Endometrial microvascular endothelial cells (primary cell): ENCODE measurements around the gene DDX53. TPM values are rescaled to one million over a fixed set of nuclear protein-coding genes. Genes with fewer than 3 reads are reported as not detected.

ENCODE experiments used
- in situ Hi-C: cut with HindIII; loops from 2 replicates; pipeline ENCODE4 v1.10.0; 2017; ENCODE audit warnings: low sequenced_read_pairs, low pct_unique_long_range_greater_than_20kb; ENCODE audit errors: inconsistent ontology term
- total RNA-seq: library from RNA; depleted of rRNA; stranded (reverse); fragments of >200 nt; gene quantifications from one replicate; pipeline ENCODE4 v1.2.3, GENCODE V29; 2015; ENCODE audit errors: inconsistent ontology term

DDX53 gene
- not detected for total RNA-seq

DNA sequence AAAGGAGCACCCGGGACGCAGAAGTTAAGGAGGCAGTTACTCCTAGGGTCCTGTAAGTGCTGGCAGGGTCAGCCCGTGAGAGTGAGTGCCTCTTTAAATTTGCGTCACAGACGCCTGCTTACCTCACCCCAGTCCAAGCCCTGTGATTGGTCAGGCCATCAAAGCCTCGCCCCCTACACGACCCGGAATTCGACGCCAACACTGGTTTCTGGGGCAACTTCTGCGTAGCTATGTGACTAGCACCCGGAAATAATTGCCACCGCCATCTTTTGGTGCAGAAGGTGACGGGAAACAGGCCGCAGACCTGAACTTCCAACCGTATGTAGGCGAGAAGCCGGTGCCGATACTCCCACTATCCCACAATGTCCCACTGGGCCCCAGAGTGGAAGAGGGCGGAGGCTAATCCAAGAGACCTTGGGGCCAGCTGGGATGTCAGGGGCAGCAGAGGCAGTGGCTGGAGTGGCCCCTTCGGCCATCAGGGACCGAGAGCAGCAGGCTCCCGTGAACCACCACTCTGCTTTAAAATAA, at the start of gene DDX53:
TSS of gene DDX53 (plus strand) at position 265 of the 528 bp plus-strand sequence. CDS start at position 363, 98 bp downstream.
- in situ Hi-C loops = no loop called here

DNA sequence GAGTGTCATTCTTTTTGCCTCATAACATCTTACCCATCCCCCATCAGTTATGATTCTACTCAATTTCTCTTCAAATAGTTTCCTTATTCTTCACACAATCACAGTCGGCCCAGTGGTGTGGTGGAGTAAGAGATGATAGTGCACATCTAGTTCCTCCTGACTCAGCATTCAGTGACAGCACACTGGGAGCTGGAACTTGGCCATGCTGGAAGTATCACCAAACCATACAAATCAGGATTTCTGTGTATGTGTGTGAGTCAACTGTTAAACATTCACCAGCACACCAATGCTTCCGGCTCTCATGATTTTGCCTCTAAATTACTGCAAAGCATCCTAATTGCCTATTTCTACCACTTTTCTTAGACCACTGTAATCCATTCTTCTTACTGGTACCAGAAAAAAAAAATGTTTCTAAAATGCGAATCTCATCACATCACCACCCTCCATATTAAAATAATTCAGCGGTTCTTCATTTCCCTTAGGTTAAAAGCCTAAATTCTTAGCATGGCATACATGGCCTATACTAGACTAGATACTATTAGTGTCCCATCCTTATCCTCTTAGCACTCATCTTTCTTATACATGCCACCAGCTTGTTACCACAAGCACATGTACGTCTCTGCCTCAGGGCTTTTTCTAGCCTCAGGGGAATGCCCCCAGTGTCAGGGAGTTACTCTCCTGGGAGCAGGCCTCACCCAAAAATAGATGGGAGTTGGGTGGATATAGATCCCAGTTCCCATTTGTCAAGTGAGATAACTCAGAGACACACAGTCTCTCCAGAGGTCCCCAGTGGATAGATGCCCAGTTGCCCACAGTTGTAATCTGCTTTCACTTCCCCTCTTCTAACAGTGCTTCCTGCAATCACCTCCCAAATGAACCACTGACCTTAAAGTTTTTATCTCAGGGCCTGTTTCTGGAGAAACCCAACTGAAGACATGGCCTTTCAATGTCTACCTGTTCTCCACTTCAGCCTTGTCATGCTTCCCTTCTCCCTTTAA, 49.2 kb upstream of the DDX53 start:
- in situ Hi-C loops = no loop called here

DNA sequence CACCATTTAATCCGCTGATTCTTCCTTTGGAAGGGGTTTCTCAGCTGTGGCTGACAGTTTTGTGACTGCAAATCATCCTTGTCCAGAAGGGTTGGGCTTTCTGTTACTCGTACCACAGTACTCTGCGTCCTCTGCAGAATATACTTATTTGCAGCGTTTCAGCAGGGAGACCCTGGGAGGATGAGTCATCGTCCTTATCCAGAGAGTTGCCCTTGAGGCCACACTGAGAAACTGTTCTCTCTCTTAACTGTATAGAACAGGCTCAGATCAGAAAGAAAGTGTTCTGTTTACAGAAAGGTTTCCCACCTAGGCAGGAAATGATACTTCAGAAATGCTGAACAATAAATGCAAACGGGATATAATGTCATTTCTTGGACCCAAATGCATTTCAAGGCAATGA, 47.8 kb upstream of the DDX53 start:
- in situ Hi-C loops = no loop called here

DNA sequence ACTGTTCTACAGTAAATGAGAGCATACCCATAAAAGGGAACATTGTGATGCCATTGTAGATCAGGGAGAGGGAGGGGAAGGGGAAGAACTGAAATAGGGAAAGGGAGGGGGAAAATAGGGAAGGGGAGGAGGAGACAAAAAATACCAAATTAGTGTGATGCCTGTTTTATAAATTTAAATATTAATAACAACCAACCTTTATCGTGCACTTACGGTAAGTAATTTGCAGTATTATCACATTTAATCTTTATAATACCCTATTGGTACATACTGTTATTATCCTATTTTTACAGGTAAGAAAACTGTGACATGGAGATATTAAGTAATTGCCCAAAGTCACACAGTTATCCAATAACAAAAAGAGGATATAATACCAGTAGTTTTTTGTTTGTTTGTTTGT, 41.5 kb upstream of the DDX53 start:
- in situ Hi-C loops = no loop called here

DNA sequence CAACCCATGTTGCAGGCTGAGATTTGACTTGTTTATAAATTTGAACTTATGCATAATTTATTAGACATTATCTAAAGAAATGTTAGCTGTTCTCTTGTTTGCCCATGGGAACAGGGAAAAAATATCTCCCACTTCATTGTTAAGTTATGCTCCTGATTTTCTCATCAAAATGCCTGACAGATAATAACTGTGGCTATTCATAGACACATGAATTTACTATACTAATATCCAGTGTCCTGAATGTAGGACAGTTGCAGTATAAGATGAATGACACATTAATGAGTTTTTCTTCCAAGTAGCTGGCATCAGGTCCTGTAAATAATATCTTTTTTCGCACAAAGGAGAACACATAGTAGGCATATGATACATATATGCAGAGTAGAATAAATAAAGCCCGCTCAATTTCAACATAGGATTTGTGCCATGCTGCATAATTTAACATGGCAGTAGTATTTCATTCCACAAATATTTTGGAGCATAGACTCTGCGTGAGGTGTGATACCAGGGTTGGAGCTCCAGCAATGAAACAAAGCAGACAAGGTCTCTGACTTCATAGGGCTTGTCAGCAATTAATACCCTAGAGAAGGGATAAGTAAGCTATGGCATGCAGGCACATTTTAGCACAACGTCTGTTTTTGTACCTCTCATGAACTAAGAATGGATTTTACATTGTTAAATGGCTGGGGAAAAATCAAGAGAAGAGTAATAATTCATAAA, 40.4 kb upstream of the DDX53 start:
- in situ Hi-C loops = no loop called here

DNA sequence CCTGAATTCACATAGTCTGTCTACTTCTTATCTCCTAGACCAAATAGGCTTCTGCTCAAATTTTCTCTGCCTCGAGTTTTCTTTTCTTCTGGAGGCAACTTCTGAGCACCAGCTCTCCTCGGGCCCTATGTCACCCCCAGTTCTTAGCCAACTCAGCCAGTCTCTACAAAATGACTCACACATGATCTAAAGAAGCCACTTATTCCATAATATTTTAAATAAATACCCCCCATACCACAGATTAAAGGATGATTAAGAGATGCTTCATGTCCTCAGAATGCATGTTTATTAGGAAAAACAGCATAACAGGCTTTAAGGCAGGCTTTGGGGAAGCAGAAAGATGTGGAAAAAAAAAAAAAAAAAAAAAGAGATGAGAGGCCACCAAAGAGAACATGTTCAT, 36.6 kb upstream of the DDX53 start:
- in situ Hi-C loops = no loop called here

DNA sequence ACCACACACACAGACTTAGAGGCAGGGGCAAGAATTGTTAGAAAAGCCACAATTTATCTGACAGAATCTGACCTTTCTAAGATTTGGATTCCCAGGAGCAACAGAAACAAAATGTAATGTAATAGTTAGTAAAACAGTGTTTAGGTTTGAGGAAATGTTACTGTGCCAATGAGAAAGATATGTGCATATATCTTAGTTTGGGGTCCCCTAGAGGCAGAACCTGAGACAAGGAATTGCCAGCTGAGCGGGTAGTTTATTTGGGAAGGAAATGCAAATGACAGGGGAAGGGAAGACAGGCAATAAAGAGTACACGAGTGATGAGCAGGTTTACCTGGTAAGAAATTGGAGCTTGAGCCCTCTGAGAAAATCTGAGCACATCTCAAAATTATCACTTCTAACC, 31.3 kb upstream of the DDX53 start:
- in situ Hi-C loops = no loop called here

DNA sequence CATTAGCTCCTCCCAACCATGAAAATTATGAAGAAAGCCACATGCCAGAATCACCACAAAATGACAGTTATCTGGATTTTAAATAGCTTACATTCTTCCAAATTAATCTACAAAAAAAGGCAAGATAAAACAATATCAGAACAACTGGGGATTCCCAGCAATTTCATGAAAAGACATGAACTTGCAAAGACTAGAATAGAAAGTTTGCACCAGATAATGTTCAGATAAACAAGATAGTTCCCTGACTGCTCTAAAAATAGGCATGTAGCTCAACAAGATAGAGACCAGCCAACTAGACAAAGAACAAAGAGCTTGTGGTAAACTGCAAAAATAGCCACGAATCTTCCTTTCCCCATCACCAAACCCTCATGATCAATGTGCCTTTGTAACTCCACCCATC, 30.3 kb upstream of the DDX53 start:
- in situ Hi-C loops = no loop called here

DNA sequence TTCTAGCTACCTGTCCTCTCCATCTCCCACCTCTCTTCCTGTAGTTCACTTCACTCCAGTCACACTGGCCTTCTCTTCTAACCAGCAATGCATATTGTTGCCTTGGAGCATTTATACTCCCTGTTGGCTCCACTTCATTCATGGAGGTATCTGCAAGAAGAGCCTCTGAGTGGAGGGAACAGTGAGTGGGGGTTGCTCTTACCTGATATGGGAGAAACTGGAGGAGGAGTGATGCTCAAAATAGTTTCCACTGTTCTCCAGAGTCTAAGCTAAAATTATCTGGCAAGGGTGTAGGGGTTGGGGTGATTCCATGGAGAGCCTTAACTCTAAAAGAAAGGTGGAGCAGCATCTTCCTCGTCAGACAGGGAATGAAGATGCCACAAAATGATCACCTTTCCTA, 28.9 kb upstream of the DDX53 start:
- in situ Hi-C loops = no loop called here

DNA sequence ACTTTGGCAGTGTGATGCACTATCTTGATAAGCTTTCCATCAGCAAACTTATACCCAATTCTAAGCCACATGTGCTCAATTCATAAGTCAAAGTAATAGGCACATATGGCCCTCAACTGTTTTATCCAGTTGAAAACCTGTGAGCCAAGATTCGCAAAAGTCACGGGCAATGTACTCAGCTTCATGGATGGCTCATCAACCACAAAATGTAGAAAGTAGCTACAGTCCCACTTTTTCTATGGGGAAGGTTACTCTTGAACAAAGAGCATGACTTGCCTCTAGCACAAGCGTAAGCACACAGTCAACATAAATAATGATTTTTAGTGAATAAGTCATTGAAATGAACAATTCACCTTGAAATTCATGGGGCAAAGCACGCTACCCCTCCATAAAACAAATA, 25.1 kb upstream of the DDX53 start:
- in situ Hi-C loops = no loop called here

DNA sequence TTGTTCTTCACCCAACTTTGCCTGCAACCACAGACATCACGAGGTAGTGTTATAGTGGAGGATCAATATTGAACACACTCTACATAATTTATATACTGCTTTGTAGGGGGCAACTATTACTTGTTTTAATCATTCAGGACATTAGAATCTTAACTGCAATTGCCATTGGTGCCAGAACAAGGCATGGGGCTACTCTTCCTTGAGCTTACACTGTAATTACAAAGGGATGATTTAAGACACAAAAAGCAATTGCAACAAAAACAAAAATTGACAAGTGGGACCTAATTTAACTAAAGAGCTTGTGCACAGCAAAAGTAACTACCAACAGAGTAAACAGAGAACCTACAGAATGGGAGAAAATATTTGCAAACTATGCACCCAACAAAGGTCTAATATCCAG, 24.0 kb upstream of the DDX53 start:
- in situ Hi-C loops = no loop called here

DNA sequence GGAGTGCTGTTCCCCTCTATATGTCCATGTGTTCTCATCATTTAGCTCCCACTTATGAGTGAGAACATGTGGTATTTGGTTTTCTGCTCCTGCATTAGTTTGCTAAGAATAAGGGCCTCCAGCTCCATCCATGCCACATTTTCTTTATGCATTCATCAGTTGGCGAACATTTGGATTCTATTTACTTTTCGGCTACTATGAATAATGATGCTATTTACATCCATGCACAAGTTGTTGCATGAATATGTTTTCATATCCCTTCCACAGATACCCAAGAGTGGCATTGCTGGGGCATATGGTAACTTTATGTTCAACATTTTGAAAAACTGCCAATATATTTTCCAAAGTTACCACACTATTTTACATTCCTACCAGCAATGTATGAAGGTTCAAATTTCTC, 13.8 kb upstream of the DDX53 start:
- in situ Hi-C loops = no loop called here

DNA sequence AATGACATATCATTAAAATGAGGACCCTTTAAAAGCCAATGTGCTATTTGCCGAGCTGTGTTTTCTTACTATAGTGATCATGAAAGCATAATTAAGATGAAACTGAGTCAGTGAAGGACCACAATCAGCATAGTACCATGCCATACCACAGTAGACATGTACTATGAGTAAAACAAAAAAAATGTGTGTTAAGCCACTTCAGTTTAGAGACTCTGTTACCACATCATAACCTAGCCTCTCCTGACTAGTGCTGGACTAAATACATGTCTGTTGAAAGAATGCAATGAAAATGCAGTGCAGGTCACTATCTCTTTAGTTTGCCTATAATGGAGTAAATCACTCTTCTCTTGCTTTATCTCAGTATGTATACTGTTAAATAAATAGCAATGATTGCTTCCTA, 12.3 kb upstream of the DDX53 start:
- in situ Hi-C loops = no loop called here

DNA sequence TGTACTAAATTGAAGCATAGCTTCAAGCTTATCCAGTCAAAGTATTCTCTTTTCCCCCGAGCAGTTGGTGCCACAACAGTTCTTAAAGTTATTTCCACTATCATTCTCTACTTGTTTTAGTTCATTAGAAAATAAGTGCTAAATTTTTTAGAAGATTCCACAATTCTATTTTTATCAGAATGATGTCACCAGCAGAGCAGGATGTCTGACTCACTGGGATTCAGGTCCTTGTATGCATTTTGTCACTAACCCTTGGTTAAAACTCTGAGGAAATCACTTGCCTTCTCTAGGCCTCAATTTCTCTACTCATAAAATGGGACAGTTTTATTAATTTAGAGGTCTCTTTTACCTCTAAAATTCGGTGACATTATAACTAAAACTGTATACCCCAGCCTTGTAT, 3.4 kb downstream of the DDX53 start:
- in situ Hi-C loops = no loop called here

DNA sequence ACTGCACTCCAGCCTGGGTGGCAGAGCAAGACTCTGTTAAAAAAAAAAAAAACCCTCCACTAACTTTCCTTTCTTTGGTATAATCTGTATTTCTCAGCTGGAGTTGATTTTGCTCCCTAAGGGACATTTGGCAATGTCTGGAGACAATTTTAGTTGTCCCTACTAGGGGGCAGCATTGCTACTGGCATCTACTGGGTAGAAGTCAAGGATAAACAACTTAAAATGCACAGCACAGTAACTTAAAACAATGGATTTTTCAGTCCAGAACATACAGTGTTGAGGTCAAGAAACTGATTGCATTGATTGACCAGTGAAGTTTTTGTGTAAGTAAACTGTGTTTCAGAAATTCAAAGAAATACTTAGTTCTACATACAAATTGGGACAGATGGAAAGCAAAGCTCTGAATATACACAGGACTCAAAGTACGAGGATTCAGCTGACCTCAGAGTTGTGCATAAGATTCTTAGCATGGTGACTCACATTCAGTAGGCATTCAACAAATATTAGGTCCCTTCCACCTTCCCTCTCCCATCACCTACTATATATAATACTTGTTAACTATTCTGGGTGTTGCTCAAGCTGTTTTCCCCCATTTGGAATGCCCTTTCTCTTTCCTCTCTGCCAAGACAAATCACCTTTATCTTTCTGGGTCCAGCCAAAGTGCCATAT, 8.8 kb downstream of the DDX53 start:
- in situ Hi-C loops = no loop called here

DNA sequence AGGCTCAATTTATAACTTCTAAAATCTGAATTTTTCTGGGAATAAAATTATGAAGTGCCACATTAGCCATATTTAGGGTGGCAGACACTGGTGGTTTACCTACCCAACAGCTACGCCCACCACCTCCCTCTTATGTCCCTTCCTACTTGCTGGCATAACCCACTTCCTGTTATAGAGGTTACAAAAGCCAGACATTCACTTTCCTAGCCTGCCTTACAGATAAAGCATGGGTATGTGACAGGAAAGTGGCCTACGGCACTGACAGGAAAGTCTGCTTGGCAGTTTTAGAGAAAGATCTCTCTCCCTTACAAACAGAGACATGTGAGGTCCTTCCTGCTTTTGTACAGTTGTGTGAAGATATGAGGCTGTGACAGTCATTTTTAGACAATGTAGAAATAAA, 12.4 kb downstream of the DDX53 start:
- in situ Hi-C loops = no loop called here

DNA sequence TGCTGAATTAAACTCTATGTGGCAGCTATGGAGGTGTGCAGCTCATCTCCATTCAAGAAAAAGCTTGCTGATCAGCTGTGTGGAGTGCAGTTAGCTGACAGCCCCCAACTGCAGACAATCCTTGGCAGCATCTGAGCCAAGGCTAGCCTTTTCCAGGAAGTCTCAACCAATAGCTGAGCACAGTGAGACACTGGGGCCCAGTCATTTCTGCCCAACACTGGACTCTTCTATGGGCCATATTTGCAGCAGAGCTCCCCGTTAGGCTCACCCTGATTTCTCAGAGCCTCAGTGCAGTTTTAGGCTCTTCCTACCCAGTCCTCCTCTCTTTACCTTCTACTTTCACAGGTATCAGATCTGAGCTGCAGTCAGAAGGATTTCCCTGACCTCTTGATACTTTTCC, 12.9 kb downstream of the DDX53 start:
- in situ Hi-C loops = no loop called here

DNA sequence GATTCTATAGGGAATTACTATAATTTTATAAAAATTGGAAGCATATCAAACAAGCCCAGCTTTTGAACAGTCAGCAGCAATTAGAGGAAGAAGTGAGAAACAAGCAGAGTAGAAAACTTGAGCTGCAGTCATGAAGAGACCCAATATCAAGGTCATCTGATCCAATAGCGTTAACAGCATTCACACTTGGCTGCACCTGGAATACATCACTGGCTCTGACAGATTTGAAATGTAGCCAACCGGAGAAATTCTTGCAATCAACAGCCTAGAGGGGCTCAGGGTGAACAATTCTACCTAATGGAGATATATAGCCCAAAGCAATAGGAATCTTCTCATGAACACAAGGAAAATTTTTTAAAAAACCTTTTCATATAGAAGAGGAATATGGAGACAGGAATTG, 13.6 kb downstream of the DDX53 start:
- in situ Hi-C loops = no loop called here

DNA sequence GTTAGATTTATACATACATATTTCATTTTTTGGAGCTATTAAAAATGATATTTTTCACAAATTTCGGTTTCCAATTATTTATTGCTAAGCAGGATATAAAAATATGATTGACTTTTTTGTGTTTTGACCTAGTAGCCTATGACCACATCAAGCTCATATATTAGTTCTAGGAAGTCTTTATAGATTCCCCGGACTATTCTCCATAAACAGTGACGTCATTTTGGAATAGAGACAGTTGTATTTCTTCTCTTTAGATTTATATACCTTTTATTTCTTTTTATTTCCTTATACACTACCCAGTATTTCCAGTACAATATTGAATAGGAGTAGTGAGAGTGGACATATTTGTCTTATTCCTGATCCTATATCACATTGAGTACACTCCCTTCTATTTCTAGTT, 31.8 kb downstream of the DDX53 start:
- in situ Hi-C loops = no loop called here
